ENCODE measurements around the gene SLC6A5. TPM values are rescaled to one million over a fixed set of nuclear protein-coding genes. Genes with fewer than 3 reads are reported as not detected.

Gene SLC6A5
- total RNA-seq, 1 experiment from 2014 or later, result not detected

- TF ChIP-seq CTCF (conservative IDR thresholded peaks at IDR 0.05; ENCODE audit: low read depth, low read length) (no peak), EZH2 (IDR thresholded peaks at IDR 0.05; ENCODE audit: borderline replicate concordance, low read depth, low read length, poor library complexity, severe bottlenecking) (no peak)
- Histone ChIP-seq H3K27me3 (replicated peaks; ENCODE audit: insufficient read depth, low read depth, low read length, poor library complexity) (peaks cover 3% of the 10 kb centered on the region), H3K4me1 (ENCODE audit: insufficient read depth, low read length, poor library complexity, severe bottlenecking) (no peaks in the 10 kb centered on the region), H3K4me3 (ENCODE audit: low read depth, low read length, poor library complexity, severe bottlenecking) (no peak overlapping the region), H3K9me3 (ENCODE audit: low read depth, low read length, poor library complexity, severe bottlenecking) (no peaks in the 10 kb centered on the region), H3K27ac (ENCODE audit: low read depth, low read length, poor library complexity, severe bottlenecking) (no peak overlapping the region), H3K36me3 (ENCODE audit: insufficient read depth, low read length, poor library complexity, severe bottlenecking) (no peaks in the 10 kb centered on the region)
- intact Hi-C loops (cut with micrococcal nuclease; ENCODE audit: unreplicated experiment), result no loop called here
- no peak for DNase-seq (ENCODE audit: low spot score)
- ChIA-PET POLR2A (ENCODE audit: low non-redundant PET) (no interaction called here), CTCF (no interaction called here)
- BruUV-seq (replicated peaks), result no TSS peak
These were observed 23.8 kb downstream of the SLC6A5 start for GRCh38 chr11:20623252-20623651.

GRCh38 chr11:20626279-20626678, 26.9 kb downstream of the SLC6A5 start:
- intact Hi-C loops (cut with micrococcal nuclease; ENCODE audit: unreplicated experiment), result no loop called here
- CTCF ChIA-PET, result no interaction called here
- Histone ChIP-seq H3K27ac (ENCODE audit: low read depth, low read length, poor library complexity, severe bottlenecking) (no peak overlapping the region), H3K36me3 (ENCODE audit: insufficient read depth, low read length, poor library complexity, severe bottlenecking) (no peaks in the 10 kb centered on the region), H3K9me3 (ENCODE audit: low read depth, low read length, poor library complexity, severe bottlenecking) (no peaks in the 10 kb centered on the region), H3K4me3 (ENCODE audit: low read depth, low read length, poor library complexity, severe bottlenecking) (no peak overlapping the region), H3K27me3 (replicated peaks; ENCODE audit: insufficient read depth, low read depth, low read length, poor library complexity) (peaks cover 3% of the 10 kb centered on the region), H3K4me1 (ENCODE audit: insufficient read depth, low read length, poor library complexity, severe bottlenecking) (no peaks in the 10 kb centered on the region)
- no peak for DNase-seq (ENCODE audit: low spot score)
- BruUV-seq (replicated peaks), result no TSS peak
- no peak for TF ChIP-seq EZH2 (IDR thresholded peaks at IDR 0.05; ENCODE audit: borderline replicate concordance, low read depth, low read length, poor library complexity, severe bottlenecking)
- no peak for TF ChIP-seq CTCF (conservative IDR thresholded peaks at IDR 0.05; ENCODE audit: low read depth, low read length)
- POLR2A ChIA-PET (ENCODE audit: low non-redundant PET), result no interaction called here

DNA sequence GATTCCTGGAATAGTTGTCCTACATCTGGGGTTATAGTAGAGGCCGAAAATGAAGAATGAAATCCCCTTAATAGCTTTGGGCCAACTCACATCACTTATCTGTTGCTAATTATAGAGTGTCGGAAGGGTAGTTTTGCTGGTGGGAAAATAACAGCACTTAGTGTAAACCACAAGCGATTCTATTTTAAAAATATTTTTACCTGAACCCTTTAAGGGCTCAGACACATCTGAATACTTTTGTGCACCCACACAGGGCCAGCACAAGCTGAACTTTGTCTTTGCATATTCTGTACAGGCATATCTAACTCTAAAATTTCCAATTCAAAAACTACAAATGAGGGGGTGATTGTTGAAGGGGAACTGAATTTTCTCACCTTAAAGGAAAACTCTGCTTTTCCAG, 27.6 kb downstream of the SLC6A5 start:
- DNase-seq (ENCODE audit: low spot score), result no peak
- TF ChIP-seq EZH2 (IDR thresholded peaks at IDR 0.05; ENCODE audit: borderline replicate concordance, low read depth, low read length, poor library complexity, severe bottlenecking) (no peak), CTCF (conservative IDR thresholded peaks at IDR 0.05; ENCODE audit: low read depth, low read length) (no peak)
- H3K4me3 ChIP-seq (ENCODE audit: low read depth, low read length, poor library complexity, severe bottlenecking), result no peak overlapping the region
- POLR2A ChIA-PET (ENCODE audit: low non-redundant PET), result no interaction called here
- no peaks in the 10 kb centered on the region for H3K36me3 ChIP-seq (ENCODE audit: insufficient read depth, low read length, poor library complexity, severe bottlenecking)
- no peaks in the 10 kb centered on the region for H3K4me1 ChIP-seq (ENCODE audit: insufficient read depth, low read length, poor library complexity, severe bottlenecking)
- H3K27ac ChIP-seq (ENCODE audit: low read depth, low read length, poor library complexity, severe bottlenecking), result no peak overlapping the region
- H3K27me3 ChIP-seq (replicated peaks; ENCODE audit: insufficient read depth, low read depth, low read length, poor library complexity), result peaks cover 3% of the 10 kb centered on the region
- CTCF ChIA-PET, result no interaction called here
- BruUV-seq (replicated peaks), result no TSS peak
- H3K9me3 ChIP-seq (ENCODE audit: low read depth, low read length, poor library complexity, severe bottlenecking), result no peaks in the 10 kb centered on the region
- intact Hi-C loops (cut with micrococcal nuclease; ENCODE audit: unreplicated experiment), result no loop called here

Data from A673 (cell line).